GM23248 (cell line): ENCODE results near the gene RALBP1. TPM values are rescaled to one million over a fixed set of nuclear protein-coding genes. Genes with fewer than 3 reads are reported as not detected.

ENCODE experiments used
- DNase-seq: peaks from one replicate; pipeline ENCODE4 v3.0.0-alpha.2; 2015
- H2AFZ ChIP-seq: fragments of 200-600 bp; sonication (generic); 2 replicates; pipeline ENCODE4 v1.6.1; 2016; ENCODE audit warnings: antibody characterized with exemption
- H3F3A ChIP-seq: fragments of 200-600 bp; sonication (generic); 2 replicates; pipeline ENCODE4 v1.6.1; 2016; ENCODE audit warnings: mild to moderate bottlenecking, antibody characterized with exemption, mixed run types; ENCODE audit not compliant: insufficient read depth
- H3K27ac ChIP-seq: fragments of 200-600 bp; sonication (generic); 2 replicates; pipeline ENCODE4 v1.5.1; 2016; ENCODE audit warnings: mild to moderate bottlenecking
- H3K27me3 ChIP-seq: fragments of 200-600 bp; sonication (generic); replicated peaks from 2 replicates; pipeline ENCODE4 v1.6.1; 2016; ENCODE audit warnings: mild to moderate bottlenecking; ENCODE audit not compliant: insufficient read depth
- H3K36me3 ChIP-seq: fragments of 200-600 bp; sonication (generic); 2 replicates; pipeline ENCODE4 v1.6.1; 2016; ENCODE audit warnings: low read depth, mild to moderate bottlenecking
- H3K4me1 ChIP-seq: fragments of 200-600 bp; sonication (generic); 2 replicates; pipeline ENCODE4 v1.6.1; 2016; ENCODE audit warnings: mild to moderate bottlenecking; ENCODE audit not compliant: insufficient read depth
- H3K4me2 ChIP-seq: fragments of 200-600 bp; sonication (generic); one replicate; pipeline ENCODE4 v1.6.1; 2016; ENCODE audit warnings: mild to moderate bottlenecking; ENCODE audit not compliant: unreplicated experiment
- H3K4me3 ChIP-seq: fragments of 200-600 bp; sonication (generic); 2 replicates; pipeline ENCODE4 v1.5.1; 2016; ENCODE audit warnings: mild to moderate bottlenecking
- H3K79me2 ChIP-seq: fragments of 200-600 bp; sonication (generic); 2 replicates; pipeline ENCODE4 v1.6.1; 2016; ENCODE audit warnings: mild to moderate bottlenecking; ENCODE audit not compliant: insufficient read depth
- H3K9ac ChIP-seq: fragments of 200-600 bp; sonication (generic); 2 replicates; pipeline ENCODE4 v1.6.1; 2016; ENCODE audit warnings: mild to moderate bottlenecking
- H3K9me2 ChIP-seq: fragments of 200-600 bp; sonication (generic); 2 replicates; pipeline ENCODE4 v1.6.1; 2016; ENCODE audit warnings: mixed run types, mild to moderate bottlenecking, moderate library complexity; ENCODE audit not compliant: insufficient read depth
- H3K9me3 ChIP-seq: fragments of 200-600 bp; sonication (generic); one replicate; pipeline ENCODE4 v1.6.1; 2017; ENCODE audit warnings: low read depth
- H4K20me1 ChIP-seq: fragments of 200-600 bp; sonication (generic); 2 replicates; pipeline ENCODE4 v1.6.0; 2016; ENCODE audit not compliant: insufficient read depth
- EZH2 ChIP-seq: fragments of 200-600 bp; sonication (generic); IDR thresholded peaks from 2 replicates; pipeline ENCODE4 v1.6.1; 2018; ENCODE audit warnings: antibody characterized with exemption, mild to moderate bottlenecking; ENCODE audit not compliant: insufficient read depth, poor library complexity, severe bottlenecking
- EZH2phosphoT487 ChIP-seq: fragments of 200-600 bp; sonication (generic); IDR thresholded peaks from 2 replicates; pipeline ENCODE4 v1.6.1; 2018; ENCODE audit warnings: antibody characterized with exemption, moderate library complexity, mild to moderate bottlenecking, low read depth; ENCODE audit not compliant: insufficient read depth
- WGBS, 2 experiments: methylation state at CpG; one replicate each; pipeline ENCODE4 v1.1.6; 2015 to 2017; ENCODE audit warnings: low lambda C conversion rate in 2 of 2, low coverage in 1 of 2; ENCODE audit errors: missing lambda C conversion rate in 2 of 2; 5-methylcytosine and 5-hydroxymethylcytosine counted together
- in situ Hi-C: fragments of 300-500 bp; cut with MboI; formaldehyde crosslinking; loops from 2 replicates; pipeline ENCODE4 v1.15.0; 2020
- polyA plus RNA-seq: library from polyadenylated mRNA; unstranded; fragments of >200 nt; fragmentation: Nextera tagmentation; extraction: Ambion mirVana; gene quantifications from 2 replicates; pipeline ENCODE4 v1.2.1, GENCODE V29; 2016
- total RNA-seq: library from RNA; depleted of rRNA; stranded (reverse); fragments of >200 nt; shearing (Covaris generic); gene quantifications from 2 replicates; pipeline ENCODE4 v1.2.3, GENCODE V29; 2014

RALBP1 gene
- total and polyA plus RNA-seq, 2 experiments from 2014 or later: 44.7 to 83.9 TPM

DNA sequence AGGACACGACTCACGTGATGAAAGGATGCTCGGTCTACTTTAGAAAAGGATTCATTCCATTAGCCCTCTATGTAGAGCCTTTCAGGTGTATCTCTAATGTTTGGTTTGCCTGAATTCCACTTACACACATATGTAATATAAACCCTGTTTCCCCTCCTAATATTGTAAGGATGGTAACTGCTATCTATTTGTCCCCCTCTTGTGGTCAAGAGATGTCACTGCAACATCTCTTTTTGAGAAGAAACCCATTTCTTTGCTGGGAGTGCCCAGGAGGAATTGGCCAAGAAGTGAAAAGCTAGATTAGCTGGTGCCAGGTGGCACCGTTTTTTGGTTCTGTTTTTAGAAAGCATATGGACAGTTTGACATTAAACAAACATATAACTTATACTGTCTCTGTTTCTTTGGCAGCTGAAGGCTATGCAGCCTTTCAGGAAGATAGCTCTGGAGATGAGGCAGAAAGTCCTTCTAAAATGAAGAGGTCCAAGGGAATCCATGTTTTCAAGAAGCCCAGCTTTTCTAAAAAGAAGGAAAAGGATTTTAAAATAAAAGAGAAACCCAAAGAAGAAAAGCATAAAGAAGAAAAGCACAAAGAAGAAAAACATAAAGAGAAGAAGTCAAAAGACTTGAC lies 41.2 kb downstream of the RALBP1 start:
- H3K9me3 ChIP-seq: no peaks in the 10 kb centered on the region
- no peaks in the 10 kb centered on the region for H3K27me3 ChIP-seq
- H3K4me2 ChIP-seq: no peak overlapping the region
- H3K4me1 ChIP-seq: peaks cover 24% of the 10 kb centered on the region
- H3K9me2 ChIP-seq: no peaks in the 10 kb centered on the region
- peak; percentile 65 for DNase-seq
- 0 out of 2 replicates have a peak, but pooled peaks cover 3% of the 10 kb centered on the region for H4K20me1 ChIP-seq
- no peak overlapping the region for H2AFZ ChIP-seq
- WGBS, 2 experiments: 72% methylated on average over 4 of the region's 4 CpGs
- H3K79me2 ChIP-seq: peaks cover 74% of the 10 kb centered on the region
- no peak overlapping the region for H3K4me3 ChIP-seq
- peaks cover 14% of the 10 kb centered on the region for H3F3A ChIP-seq
- in situ Hi-C loops: no loop called here
- H3K36me3 ChIP-seq: no peaks in the 10 kb centered on the region
- no peak for TF ChIP-seq EZH2
- no peak for TF ChIP-seq EZH2phosphoT487
- no peak overlapping the region for H3K9ac ChIP-seq
- H3K27ac ChIP-seq: no peak overlapping the region

- 69 to 73% methylated on average over 5 to 6 of the region's 6 CpGs for WGBS, 2 experiments
- peaks cover 67% of the 10 kb centered on the region for H3K79me2 ChIP-seq
- H3K27me3 ChIP-seq: no peaks in the 10 kb centered on the region
- TF ChIP-seq EZH2phosphoT487 (no peak), EZH2 (no peak)
- peaks cover 24% of the 10 kb centered on the region for H3K4me1 ChIP-seq
- no peak overlapping the region for H2AFZ ChIP-seq
- H3K9me3 ChIP-seq: no peaks in the 10 kb centered on the region
- H3K4me3 ChIP-seq: no peak overlapping the region
- no peak overlapping the region for H3K9ac ChIP-seq
- H3K27ac ChIP-seq: no peak overlapping the region
- peaks cover 4% of the 10 kb centered on the region; the same call in 1 of the 2 replicates for H3K36me3 ChIP-seq
- in situ Hi-C loops: no loop called here
- H3K9me2 ChIP-seq: no peaks in the 10 kb centered on the region
- no peak overlapping the region for H3K4me2 ChIP-seq
- H4K20me1 ChIP-seq: 0 out of 2 replicates have a peak, but pooled peaks cover 3% of the 10 kb centered on the region
- peaks cover 14% of the 10 kb centered on the region for H3F3A ChIP-seq
- DNase-seq: no peak
Observed at GRCh38 chr18:9517869-9518268, 42.6 kb downstream of the RALBP1 start.

DNA sequence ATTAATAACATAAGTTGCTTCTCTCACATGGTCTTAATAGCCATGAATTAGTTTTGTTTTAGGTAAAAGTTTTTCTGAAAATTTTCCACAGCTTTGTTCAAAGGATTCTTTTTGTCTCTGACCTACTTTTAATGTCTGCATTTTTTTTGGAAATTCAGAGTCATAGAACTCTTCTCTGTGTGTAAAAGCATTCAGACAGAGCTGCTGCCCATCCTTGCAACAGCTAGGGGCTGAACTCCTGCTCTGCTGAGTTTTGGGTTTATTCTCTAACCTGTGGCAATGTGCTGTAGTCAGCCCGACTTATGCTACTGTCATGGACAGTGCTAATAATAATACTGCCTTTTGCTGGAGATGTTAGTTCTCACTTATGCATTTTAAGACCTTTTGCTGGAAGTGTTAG lies 44.1 kb downstream of the RALBP1 start:
- Histone ChIP-seq H3F3A (0 out of 2 replicates have a peak, but pooled peaks cover 4% of the 10 kb centered on the region), H3K4me1 (peaks cover 16% of the 10 kb centered on the region), H3K9me3 (no peaks in the 10 kb centered on the region), H2AFZ (no peak overlapping the region), H3K9ac (no peak overlapping the region), H3K27me3 (no peaks in the 10 kb centered on the region), H3K9me2 (no peaks in the 10 kb centered on the region), H3K4me3 (no peak overlapping the region), H3K36me3 (peaks cover 6% of the 10 kb centered on the region; the same call in 1 of the 2 replicates), H3K27ac (no peak overlapping the region), H3K4me2 (no peak overlapping the region), H4K20me1 (0 out of 2 replicates have a peak, but pooled peaks cover 3% of the 10 kb centered on the region), H3K79me2 (peaks cover 57% of the 10 kb centered on the region)
- WGBS, 2 experiments: 21 to 30% methylated on average over 1 of the region's 1 CpG
- in situ Hi-C loops: no loop called here
- no peak for DNase-seq
- TF ChIP-seq EZH2 (no peak), EZH2phosphoT487 (no peak)

- WGBS, 2 experiments: 71 to 79% methylated on average over 3 of the region's 3 CpGs
- in situ Hi-C loops: no loop called here
Observed at GRCh38 chr18:9520666-9521065, 45.4 kb downstream of the RALBP1 start.

More at GRCh38 chr18:9520666-9521065, 45.4 kb downstream of the RALBP1 start:
- Histone ChIP-seq H3F3A (0 out of 2 replicates have a peak, but pooled peaks cover 3% of the 10 kb centered on the region), H3K9me2 (no peaks in the 10 kb centered on the region), H3K79me2 (peaks cover 45% of the 10 kb centered on the region), H4K20me1 (0 out of 2 replicates have a peak, but pooled peaks cover 3% of the 10 kb centered on the region), H3K9ac (no peak overlapping the region), H3K27ac (no peak overlapping the region), H3K4me3 (no peak overlapping the region), H3K36me3 (peaks cover 16% of the 10 kb centered on the region), H3K4me2 (no peak overlapping the region), H2AFZ (no peak overlapping the region), H3K27me3 (no peaks in the 10 kb centered on the region), H3K9me3 (no peaks in the 10 kb centered on the region), H3K4me1 (peaks cover 11% of the 10 kb centered on the region)
- no peak for TF ChIP-seq EZH2
- no peak for TF ChIP-seq EZH2phosphoT487
- DNase-seq: no peak
